ENCODE measurements around the gene HHATL. TPM values are rescaled to one million over a fixed set of nuclear protein-coding genes. Genes with fewer than 3 reads are reported as not detected.

The HHATL gene
- total RNA-seq, 1 experiment from 2014 or later, result not detected

DNA sequence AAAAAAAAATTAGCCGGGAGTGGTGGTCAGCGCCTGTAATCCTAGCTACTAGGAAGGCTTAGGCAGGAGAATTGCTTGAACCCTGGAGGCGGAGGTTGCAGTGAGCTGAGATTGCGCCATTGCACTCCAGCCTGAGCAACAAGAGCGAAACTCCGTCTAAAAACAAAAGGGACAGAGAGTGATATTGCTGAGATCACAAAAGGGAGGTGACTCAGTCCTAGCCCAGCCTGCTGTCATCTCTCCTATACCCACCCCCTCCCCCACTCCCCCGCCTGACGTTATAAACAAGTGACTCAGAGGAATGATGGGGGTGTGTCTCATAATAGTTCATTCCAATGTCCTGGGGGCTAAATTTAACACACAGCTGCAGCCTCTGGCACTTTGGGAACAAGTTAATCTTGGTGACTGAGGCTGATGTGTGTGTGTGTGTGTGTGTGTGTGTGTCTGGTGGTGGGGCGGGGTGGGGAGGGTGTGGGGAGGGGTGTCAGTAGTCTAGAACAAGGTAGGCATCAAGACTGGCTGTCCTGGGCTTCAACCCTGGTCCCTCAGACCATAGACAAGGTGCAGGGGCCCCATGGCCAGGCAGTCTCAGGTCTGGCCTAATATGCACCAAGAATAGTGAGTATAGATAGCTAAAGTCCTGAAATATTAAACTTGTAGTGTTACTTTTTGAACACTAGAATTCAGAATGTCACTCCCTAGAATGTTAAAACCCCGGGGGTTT, 18.6 kb downstream of the HHATL start:
- TF ChIP-seq, protein P1, sequence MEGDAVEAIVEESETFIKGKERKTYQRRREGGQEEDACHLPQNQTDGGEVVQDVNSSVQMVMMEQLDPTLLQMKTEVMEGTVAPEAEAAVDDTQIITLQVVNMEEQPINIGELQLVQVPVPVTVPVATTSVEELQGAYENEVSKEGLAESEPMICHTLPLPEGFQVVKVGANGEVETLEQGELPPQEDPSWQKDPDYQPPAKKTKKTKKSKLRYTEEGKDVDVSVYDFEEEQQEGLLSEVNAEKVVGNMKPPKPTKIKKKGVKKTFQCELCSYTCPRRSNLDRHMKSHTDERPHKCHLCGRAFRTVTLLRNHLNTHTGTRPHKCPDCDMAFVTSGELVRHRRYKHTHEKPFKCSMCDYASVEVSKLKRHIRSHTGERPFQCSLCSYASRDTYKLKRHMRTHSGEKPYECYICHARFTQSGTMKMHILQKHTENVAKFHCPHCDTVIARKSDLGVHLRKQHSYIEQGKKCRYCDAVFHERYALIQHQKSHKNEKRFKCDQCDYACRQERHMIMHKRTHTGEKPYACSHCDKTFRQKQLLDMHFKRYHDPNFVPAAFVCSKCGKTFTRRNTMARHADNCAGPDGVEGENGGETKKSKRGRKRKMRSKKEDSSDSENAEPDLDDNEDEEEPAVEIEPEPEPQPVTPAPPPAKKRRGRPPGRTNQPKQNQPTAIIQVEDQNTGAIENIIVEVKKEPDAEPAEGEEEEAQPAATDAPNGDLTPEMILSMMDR (IDR thresholded peaks at IDR 0.05), result no peak
- TF ChIP-seq TCF7L2 (IDR thresholded peaks at IDR 0.05; ENCODE audit: low read depth, low read length) (no peak), POLR2AphosphoS5 (IDR thresholded peaks at IDR 0.05; ENCODE audit: low read depth, low read length) (no peak)
- TF ChIP-seq, protein P2, sequence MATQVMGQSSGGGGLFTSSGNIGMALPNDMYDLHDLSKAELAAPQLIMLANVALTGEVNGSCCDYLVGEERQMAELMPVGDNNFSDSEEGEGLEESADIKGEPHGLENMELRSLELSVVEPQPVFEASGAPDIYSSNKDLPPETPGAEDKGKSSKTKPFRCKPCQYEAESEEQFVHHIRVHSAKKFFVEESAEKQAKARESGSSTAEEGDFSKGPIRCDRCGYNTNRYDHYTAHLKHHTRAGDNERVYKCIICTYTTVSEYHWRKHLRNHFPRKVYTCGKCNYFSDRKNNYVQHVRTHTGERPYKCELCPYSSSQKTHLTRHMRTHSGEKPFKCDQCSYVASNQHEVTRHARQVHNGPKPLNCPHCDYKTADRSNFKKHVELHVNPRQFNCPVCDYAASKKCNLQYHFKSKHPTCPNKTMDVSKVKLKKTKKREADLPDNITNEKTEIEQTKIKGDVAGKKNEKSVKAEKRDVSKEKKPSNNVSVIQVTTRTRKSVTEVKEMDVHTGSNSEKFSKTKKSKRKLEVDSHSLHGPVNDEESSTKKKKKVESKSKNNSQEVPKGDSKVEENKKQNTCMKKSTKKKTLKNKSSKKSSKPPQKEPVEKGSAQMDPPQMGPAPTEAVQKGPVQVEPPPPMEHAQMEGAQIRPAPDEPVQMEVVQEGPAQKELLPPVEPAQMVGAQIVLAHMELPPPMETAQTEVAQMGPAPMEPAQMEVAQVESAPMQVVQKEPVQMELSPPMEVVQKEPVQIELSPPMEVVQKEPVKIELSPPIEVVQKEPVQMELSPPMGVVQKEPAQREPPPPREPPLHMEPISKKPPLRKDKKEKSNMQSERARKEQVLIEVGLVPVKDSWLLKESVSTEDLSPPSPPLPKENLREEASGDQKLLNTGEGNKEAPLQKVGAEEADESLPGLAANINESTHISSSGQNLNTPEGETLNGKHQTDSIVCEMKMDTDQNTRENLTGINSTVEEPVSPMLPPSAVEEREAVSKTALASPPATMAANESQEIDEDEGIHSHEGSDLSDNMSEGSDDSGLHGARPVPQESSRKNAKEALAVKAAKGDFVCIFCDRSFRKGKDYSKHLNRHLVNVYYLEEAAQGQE (IDR thresholded peaks at IDR 0.05; ENCODE audit: insufficient read depth in 1 of 2, low read depth in 2 of 2, low read length in 1 of 2), result no peak
- in situ Hi-C loops (cut with HindIII; ENCODE audit: low pct_unique_long_range_greater_than_20kb, low sequenced_read_pairs) (no loop called here), intact Hi-C loops (cut with micrococcal nuclease; ENCODE audit: unreplicated experiment) (no loop called here)
- no peak overlapping the region for H3K27ac ChIP-seq (ENCODE audit: low read length)
- ChIA-PET CTCF (no interaction called here), POLR2A (no interaction called here)
- no peaks in the 10 kb centered on the region for H3K36me3 ChIP-seq (ENCODE audit: control insufficient read depth, insufficient read depth, low read length)
- no peaks in the 10 kb centered on the region for H3K27me3 ChIP-seq (ENCODE audit: control insufficient read depth, insufficient read depth, low read length)
- H3K9me3 ChIP-seq (ENCODE audit: control insufficient read depth, insufficient read depth, low read depth, low read length), result no peaks in the 10 kb centered on the region
- no TSS peak for BruUV-seq (replicated peaks)
- DNase-seq (ENCODE audit: low read depth, low spot score), result peak; percentile 36
- H3K4me1 ChIP-seq (ENCODE audit: control insufficient read depth, insufficient read depth, low read length), result no peaks in the 10 kb centered on the region
- H3K4me3 ChIP-seq (ENCODE audit: low read depth in 2 of 2, low read length in 2 of 2), result no peak overlapping the region
- ATAC-seq, result peak; percentile 63; the same call in 1 of the 2 replicates

DNA sequence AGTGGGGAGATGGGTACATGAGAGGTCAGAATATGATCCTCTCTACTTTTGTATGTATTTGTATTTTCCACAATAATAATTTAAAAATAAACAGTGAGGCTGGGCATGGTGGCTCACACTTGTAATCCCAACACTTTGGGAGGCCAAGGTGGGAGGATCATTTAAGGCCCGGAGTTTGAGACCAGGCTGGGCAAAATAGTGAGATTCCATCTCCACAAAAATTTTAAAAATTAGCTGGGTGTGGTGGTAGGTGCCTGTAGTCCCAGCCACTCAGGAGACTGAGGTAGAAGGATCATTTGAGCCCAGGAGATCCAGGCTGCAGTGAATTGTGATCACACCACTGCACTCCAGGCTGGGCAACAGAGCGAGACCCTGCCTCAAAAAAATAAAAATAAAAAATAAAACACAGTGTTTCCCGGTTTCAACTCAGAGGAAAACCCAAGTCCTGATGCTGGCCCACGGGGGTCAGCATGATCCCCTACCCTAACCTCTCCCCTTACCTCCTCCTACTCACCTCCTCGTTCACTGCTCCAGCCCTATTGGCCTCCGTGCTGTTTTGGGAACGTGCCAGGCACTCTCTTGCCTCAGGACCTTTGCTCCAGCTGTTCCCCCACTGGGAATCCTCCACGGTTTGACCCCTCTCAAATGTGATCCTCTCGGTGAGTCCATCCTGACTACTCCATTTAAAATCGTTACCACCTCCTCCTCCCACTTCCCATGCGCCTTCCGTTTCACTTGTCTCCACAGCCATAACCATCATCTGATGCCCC, 20.1 kb downstream of the HHATL start:
- Histone ChIP-seq H3K9me3 (ENCODE audit: control insufficient read depth, insufficient read depth, low read depth, low read length) (no peaks in the 10 kb centered on the region), H3K4me3 (ENCODE audit: low read depth in 2 of 2, low read length in 2 of 2) (no peak overlapping the region), H3K36me3 (ENCODE audit: control insufficient read depth, insufficient read depth, low read length) (no peaks in the 10 kb centered on the region), H3K4me1 (ENCODE audit: control insufficient read depth, insufficient read depth, low read length) (no peaks in the 10 kb centered on the region), H3K27me3 (ENCODE audit: control insufficient read depth, insufficient read depth, low read length) (no peaks in the 10 kb centered on the region), H3K27ac (ENCODE audit: low read length) (no peak overlapping the region)
- intact Hi-C loops (cut with micrococcal nuclease; ENCODE audit: unreplicated experiment), result no loop called here
- in situ Hi-C loops (cut with HindIII; ENCODE audit: low pct_unique_long_range_greater_than_20kb, low sequenced_read_pairs), result no loop called here
- POLR2A ChIA-PET, result no interaction called here
- BruUV-seq (replicated peaks), result no TSS peak
- no peak for DNase-seq (ENCODE audit: low read depth, low spot score)
- no peak for TF ChIP-seq TCF7L2 (IDR thresholded peaks at IDR 0.05; ENCODE audit: low read depth, low read length)
- TF ChIP-seq, protein P2 (IDR thresholded peaks at IDR 0.05; ENCODE audit: insufficient read depth in 1 of 2, low read depth in 2 of 2, low read length in 1 of 2), result no peak
- no peak for ATAC-seq
- CTCF ChIA-PET, result no interaction called here

Data from Panc1 (cell line).